Astrocyte of the spinal cord (primary cell): ENCODE measurements around the gene PTN.
A peak's percentile ranks its signal among the peaks of the same experiment; 100 is the strongest.

ENCODE experiments used
- DNase-seq: peaks from one replicate; pipeline ENCODE4 v3.0.0; 2011; ENCODE audit warnings: low read depth, low spot score
- H3K4me3 ChIP-seq: 2 replicates; pipeline ENCODE4 v1.5.1; 2011; ENCODE audit warnings: low read depth, mild to moderate bottlenecking, low read length, moderate library complexity
- CTCF ChIP-seq: IDR thresholded peaks from 2 replicates; pipeline ENCODE4 v1.5.1; 2012; ENCODE audit warnings: low read depth, mild to moderate bottlenecking, low read length, inconsistent platforms
- in situ Hi-C: cut with HindIII; loops from 2 replicates; pipeline ENCODE4 v1.10.0; 2017; ENCODE audit warnings: low sequenced_read_pairs

The PTN gene

GRCh38 chr7:137305901-137306621 is 37.5 kb downstream of the PTN start:
- peak; percentile 35 for DNase-seq
- in situ Hi-C loops: no loop called here
- H3K4me3 ChIP-seq: no peak overlapping the region
- no peak for TF ChIP-seq CTCF

- peak; percentile 10 for TF ChIP-seq CTCF
- DNase-seq: peak; percentile 87
- no peak overlapping the region for H3K4me3 ChIP-seq
- in situ Hi-C loops: no loop called here
These were observed 38.8 kb downstream of the PTN start for GRCh38 chr7:137304624-137305235.

GRCh38 chr7:137304165-137304564 is 39.4 kb downstream of the PTN start:
- no peak for DNase-seq
- no peak for TF ChIP-seq CTCF
- in situ Hi-C loops: no loop called here
- H3K4me3 ChIP-seq: no peak overlapping the region

GRCh38 chr7:137302081-137302480 is 41.5 kb downstream of the PTN start:
- H3K4me3 ChIP-seq: no peak overlapping the region
- DNase-seq: no peak
- in situ Hi-C loops: no loop called here
- no peak for TF ChIP-seq CTCF

GRCh38 chr7:137298464-137298794 is 45.1 kb downstream of the PTN start:
- H3K4me3 ChIP-seq: no peak overlapping the region
- in situ Hi-C loops: no loop called here
- DNase-seq: no peak
- TF ChIP-seq CTCF: no peak

- no peak for TF ChIP-seq CTCF
- in situ Hi-C loops: no loop called here
- H3K4me3 ChIP-seq: no peak overlapping the region
- DNase-seq: no peak
These were observed 45.7 kb downstream of the PTN start for GRCh38 chr7:137297551-137298463.
